Common myeloid progenitor, CD34-positive (primary cell): ENCODE data around the gene CPNE4.

Source experiments
- CTCF ChIA-PET: fragments of 350-600 bp; sonication (Branson Sonifier 250); formaldehyde crosslinking; loops from one replicate; lab custom pipeline; 2021; ENCODE audit warnings: antibody characterized with exemption; lab: Charles Lee
- POLR2A ChIA-PET: fragments of 350-600 bp; sonication (Branson Sonifier 250); formaldehyde crosslinking; loops from one replicate; lab custom pipeline; 2021; ENCODE audit warnings: antibody characterized with exemption; lab: Charles Lee
- DNase-seq, 3 donors: peaks; one replicate each; pipeline versions ENCODE4 v3.0.0 to v3.0.0-alpha.2; 2013
- H3K27ac ChIP-seq, 2 experiments: 1 replicate in 1 of 2; 2 replicates in 1 of 2; pipeline ENCODE4 v1.7.0; 2013; ENCODE audit warnings: inconsistent platforms in 2 of 2, low read length in 2 of 2, mild to moderate bottlenecking in 2 of 2, low read depth in 1 of 2, moderate library complexity in 1 of 2; ENCODE audit not compliant: severe bottlenecking in 2 of 2, insufficient read depth in 1 of 2, poor library complexity in 1 of 2
- H3K27me3 ChIP-seq, 5 experiments: replicated peaks in 2 of 5; 1 replicate in 3 of 5; 2 replicates in 2 of 5; pipeline versions ENCODE4 v1.6.1 to v1.7.0; 2013; ENCODE audit warnings: low read length in 4 of 5, mild to moderate bottlenecking in 2 of 5, moderate library complexity in 2 of 5, inconsistent platforms in 1 of 5; ENCODE audit not compliant: insufficient read depth in 5 of 5, control insufficient read depth in 4 of 5
- H3K36me3 ChIP-seq, 4 experiments: 1 replicate in 2 of 4; 2 replicates in 2 of 4; pipeline versions ENCODE4 v1.6.1 to v1.7.0; 2013; ENCODE audit warnings: low read length in 3 of 4, control low read depth in 1 of 4, mild to moderate bottlenecking in 1 of 4; ENCODE audit not compliant: control insufficient read depth in 4 of 4, insufficient read depth in 4 of 4
- H3K4me1 ChIP-seq, 4 experiments: 1 replicate in 3 of 4; 2 replicates in 1 of 4; pipeline versions ENCODE4 v1.6.1 to v1.7.1; 2013; ENCODE audit warnings: low read length in 3 of 4, mild to moderate bottlenecking in 3 of 4, control low read depth in 1 of 4, inconsistent platforms in 1 of 4, moderate library complexity in 1 of 4; ENCODE audit not compliant: control insufficient read depth in 4 of 4, insufficient read depth in 4 of 4; ENCODE audit errors: control extremely low read depth in 1 of 4
- H3K4me3 ChIP-seq, 7 experiments: 1 replicate in 4 of 7; 2 replicates in 3 of 7; pipeline versions ENCODE4 v1.5.1 to v1.7.0; 2013; ENCODE audit warnings: mild to moderate bottlenecking in 7 of 7, low read length in 6 of 7, moderate library complexity in 6 of 7, inconsistent platforms in 2 of 7, low read depth in 2 of 7, control low read depth in 1 of 7; ENCODE audit not compliant: insufficient read depth in 4 of 7, control insufficient read depth in 1 of 7; ENCODE audit errors: extremely low read depth in 1 of 7
- H3K9me3 ChIP-seq, 5 experiments: 1 replicate in 4 of 5; 2 replicates in 1 of 5; pipeline versions ENCODE4 v1.6.1 to v1.7.1; 2013; ENCODE audit warnings: low read length in 4 of 5, mild to moderate bottlenecking in 2 of 5, inconsistent platforms in 1 of 5, low read depth in 1 of 5, moderate library complexity in 1 of 5; ENCODE audit not compliant: control insufficient read depth in 4 of 5, insufficient read depth in 2 of 5; ENCODE audit errors: control extremely low read depth in 1 of 5
- WGBS: methylation state at CpG from one replicate; pipeline ENCODE4 v1.1.5; 2013; ENCODE audit not compliant: insufficient coverage; 5-methylcytosine and 5-hydroxymethylcytosine counted together

Gene CPNE4

DNA sequence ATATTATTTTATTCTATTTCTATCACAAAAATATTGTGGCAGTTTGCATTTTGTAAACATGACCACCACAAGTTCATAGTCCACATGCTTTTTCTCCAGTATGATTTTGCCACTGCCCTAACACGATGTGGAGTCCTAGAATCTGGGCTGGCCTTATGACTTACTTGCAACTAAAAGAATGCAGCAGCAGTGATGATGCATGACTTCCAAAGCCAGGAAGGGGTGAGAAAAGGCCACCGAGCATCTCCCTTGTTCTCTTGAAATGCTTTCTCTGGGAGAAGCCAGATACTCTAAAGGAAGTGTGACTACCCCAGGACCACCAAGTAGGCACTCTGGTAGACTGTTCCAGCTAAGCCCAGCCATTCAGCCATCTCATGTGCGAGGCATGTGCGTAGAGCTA is 340.4 kb downstream of the CPNE4 start:
- no peaks in the 10 kb centered on the region for H3K4me1 ChIP-seq
- CTCF ChIA-PET: no interaction called here
- peaks cover 0 to 6% (median 0%) of the 10 kb centered on the region in 5 experiments for H3K27me3 ChIP-seq
- no peaks in the 10 kb centered on the region for H3K36me3 ChIP-seq
- POLR2A ChIA-PET: no interaction called here
- no peak overlapping the region for H3K27ac ChIP-seq
- 88% methylated on average over 2 of the region's 4 CpGs for WGBS
- no peak overlapping the region for H3K4me3 ChIP-seq
- H3K9me3 ChIP-seq: no peaks in the 10 kb centered on the region
- DNase-seq: no peak

DNA sequence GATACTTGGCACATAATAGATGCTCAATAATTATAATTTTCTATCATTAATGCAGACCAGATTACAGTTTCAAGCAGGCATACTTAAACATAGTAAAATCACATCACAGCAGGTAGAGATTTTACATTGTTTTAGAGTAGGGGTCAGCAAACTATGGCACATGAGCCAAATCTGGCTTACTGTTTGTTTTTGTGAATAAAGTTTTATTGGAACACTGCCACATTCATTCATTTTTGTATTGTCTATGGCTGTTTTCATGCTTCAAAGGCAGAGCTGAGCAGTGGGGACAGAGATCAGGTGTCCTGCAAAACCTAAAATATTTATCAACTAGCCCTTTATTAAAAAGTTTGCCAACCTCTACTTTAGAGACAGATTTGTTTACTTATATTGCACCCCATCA is 342.5 kb downstream of the CPNE4 start:
- POLR2A ChIA-PET: no interaction called here
- DNase-seq: no peak
- Histone ChIP-seq H3K4me3 (no peak overlapping the region), H3K27me3 (peaks cover 0 to 6% (median 0%) of the 10 kb centered on the region in 5 experiments), H3K27ac (no peak overlapping the region), H3K9me3 (no peaks in the 10 kb centered on the region), H3K4me1 (no peaks in the 10 kb centered on the region), H3K36me3 (no peaks in the 10 kb centered on the region)
- CTCF ChIA-PET: no interaction called here

DNA sequence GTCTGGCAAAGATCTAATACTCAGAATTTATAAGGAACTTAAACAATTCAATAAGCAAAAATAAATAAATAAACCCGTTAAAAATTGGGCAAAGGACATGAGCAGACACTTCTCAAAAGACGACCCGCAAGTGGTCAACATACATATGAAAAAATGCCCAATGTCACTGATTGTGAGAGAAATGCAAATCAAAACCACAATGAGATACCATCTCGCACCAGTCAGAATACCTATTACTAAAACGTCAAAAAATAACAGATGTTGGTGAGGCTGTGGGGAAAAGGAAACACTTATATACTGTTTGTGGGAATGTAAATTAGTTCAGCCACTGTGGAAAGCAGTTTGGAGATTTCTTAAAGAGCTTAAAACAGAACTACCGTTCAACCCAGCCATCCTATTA is 344.0 kb downstream of the CPNE4 start:
- Histone ChIP-seq H3K4me1 (no peaks in the 10 kb centered on the region), H3K4me3 (no peak overlapping the region), H3K9me3 (no peaks in the 10 kb centered on the region), H3K36me3 (no peaks in the 10 kb centered on the region), H3K27me3 (peaks cover 0 to 3% (median 0%) of the 10 kb centered on the region in 5 experiments), H3K27ac (no peak overlapping the region)
- CTCF ChIA-PET: no interaction called here
- WGBS: 78% methylated on average over 3 of the region's 6 CpGs
- POLR2A ChIA-PET: no interaction called here
- no peak for DNase-seq

DNA sequence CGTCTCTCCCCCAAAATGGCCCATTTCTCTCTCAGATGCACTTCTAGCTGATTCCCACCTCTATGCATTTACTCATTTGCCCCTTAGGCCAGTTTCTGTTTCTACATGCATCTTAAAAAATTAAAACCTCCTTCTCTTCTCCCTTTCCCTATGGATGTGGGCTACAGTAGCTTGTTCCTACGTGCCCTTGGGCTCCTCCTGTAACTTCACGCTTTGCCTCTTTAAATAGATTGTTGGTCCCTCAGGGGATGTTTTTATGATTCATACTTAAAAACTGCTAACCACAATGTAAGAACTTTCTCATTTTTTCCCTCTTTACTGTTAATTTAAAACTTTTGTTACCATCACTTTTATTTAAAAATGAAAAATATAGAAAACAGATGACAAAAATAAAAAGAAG is 346.4 kb downstream of the CPNE4 start:
- CTCF ChIA-PET: no interaction called here
- DNase-seq: no peak
- no peaks in the 10 kb centered on the region for H3K9me3 ChIP-seq
- POLR2A ChIA-PET: no interaction called here
- WGBS: 100% methylated on average over 1 of the region's 3 CpGs
- H3K27me3 ChIP-seq: peaks cover 0 to under 1% (median 0%) of the 10 kb centered on the region in 5 experiments
- H3K27ac ChIP-seq: no peak overlapping the region
- no peak overlapping the region for H3K4me3 ChIP-seq
- H3K36me3 ChIP-seq: no peaks in the 10 kb centered on the region
- no peaks in the 10 kb centered on the region for H3K4me1 ChIP-seq

DNA sequence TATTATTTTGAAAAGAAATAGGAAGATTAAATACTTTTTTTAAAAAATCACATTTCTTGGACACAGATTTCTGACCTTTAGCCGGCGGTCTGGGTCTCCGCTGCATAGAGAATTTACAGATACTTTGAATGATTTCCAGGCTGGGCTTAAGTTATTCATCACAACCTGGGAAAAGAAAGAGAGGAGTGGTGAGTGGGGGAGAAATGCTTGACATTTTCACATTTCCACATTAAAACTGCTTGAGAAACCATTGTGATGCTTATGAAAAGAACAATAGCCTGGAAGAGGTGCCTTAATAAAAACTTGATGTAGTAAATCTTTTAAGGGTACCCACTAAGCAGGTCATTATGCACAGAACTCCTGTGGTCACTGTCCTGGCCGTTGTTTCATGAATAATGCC is 365.2 kb downstream of the CPNE4 start:
- ChIA-PET POLR2A (no interaction called here), CTCF (no interaction called here)
- WGBS: 0% methylated on average over 1 of the region's 4 CpGs

DNA sequence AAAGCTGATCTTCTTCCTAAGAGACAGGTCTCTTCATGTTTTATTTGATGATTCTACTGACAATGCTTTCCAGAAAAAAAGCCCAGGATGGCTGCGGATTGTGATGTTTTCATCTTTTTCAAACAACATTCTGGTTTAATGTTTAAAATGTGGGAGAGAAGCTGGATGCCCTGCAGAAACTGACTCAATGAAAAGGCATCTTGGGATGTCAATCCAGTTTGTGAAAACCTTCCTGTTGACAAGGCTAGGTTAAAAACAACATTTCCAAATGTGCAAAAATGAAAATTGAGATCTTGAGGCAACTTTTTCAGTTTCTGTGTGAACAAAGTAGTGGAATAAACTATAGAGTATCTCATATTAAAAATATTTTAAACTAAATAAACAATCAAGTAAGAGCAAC is 376.0 kb downstream of the CPNE4 start:
- no peak for DNase-seq
- POLR2A ChIA-PET: no interaction called here
- H3K4me3 ChIP-seq: no peak overlapping the region
- H3K27ac ChIP-seq: no peak overlapping the region
- H3K9me3 ChIP-seq: peaks cover 0 to 5% (median 0%) of the 10 kb centered on the region in 5 experiments
- H3K4me1 ChIP-seq: no peaks in the 10 kb centered on the region
- H3K36me3 ChIP-seq: no peaks in the 10 kb centered on the region
- WGBS: no CpG with 5 or more reads among the region's 1 CpG
- no peaks in the 10 kb centered on the region for H3K27me3 ChIP-seq
- CTCF ChIA-PET: no interaction called here

More for the DNA sequence above, 365.2 kb downstream of the CPNE4 start:
- Histone ChIP-seq H3K4me3 (no peak overlapping the region), H3K27ac (no peak overlapping the region), H3K9me3 (no peaks in the 10 kb centered on the region), H3K36me3 (no peaks in the 10 kb centered on the region), H3K27me3 (peaks cover 0 to 2% (median 0%) of the 10 kb centered on the region in 5 experiments), H3K4me1 (no peaks in the 10 kb centered on the region)
- DNase-seq: no peak

DNA sequence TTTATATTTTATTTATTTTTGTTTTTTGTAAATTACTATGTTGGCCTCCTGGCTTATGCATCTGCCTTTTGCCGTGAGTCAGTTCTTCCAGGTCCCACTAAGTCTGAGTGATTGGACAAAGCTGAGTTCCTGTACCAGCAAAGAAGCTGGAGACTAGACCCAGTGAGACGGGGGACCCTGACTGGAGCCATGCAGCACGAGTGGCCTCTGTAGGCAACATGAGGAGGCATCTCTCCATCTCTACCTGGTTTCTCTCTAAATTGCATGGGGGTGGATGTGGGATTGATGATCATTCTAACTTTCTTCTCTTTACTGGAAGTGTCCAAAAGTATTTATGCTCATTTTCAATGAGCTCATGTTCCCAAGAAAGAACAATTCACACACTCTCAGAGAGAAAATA is 376.7 kb downstream of the CPNE4 start:
- H3K27ac ChIP-seq: no peak overlapping the region
- DNase-seq: no peak
- H3K4me1 ChIP-seq: no peaks in the 10 kb centered on the region
- peaks cover 0 to 5% (median 0%) of the 10 kb centered on the region in 5 experiments for H3K9me3 ChIP-seq
- no peaks in the 10 kb centered on the region for H3K36me3 ChIP-seq
- POLR2A ChIA-PET: no interaction called here
- no peaks in the 10 kb centered on the region for H3K27me3 ChIP-seq
- WGBS: 100% methylated on average over 1 of the region's 3 CpGs
- H3K4me3 ChIP-seq: no peak overlapping the region
- CTCF ChIA-PET: no interaction called here
